Pulmonary artery endothelial cell (primary cell): ENCODE results near the gene NCAPG2. TPM values are rescaled to one million over a fixed set of nuclear protein-coding genes. Genes with fewer than 3 reads are reported as not detected.

Source experiments
- DNase-seq: peaks from one replicate; pipeline ENCODE4 v3.0.0-alpha.2; 2011; ENCODE audit warnings: low read depth, low spot score
- total RNA-seq: library from RNA; depleted of rRNA; stranded (reverse); fragments of >200 nt; gene quantifications from 2 replicates; pipeline ENCODE4 v1.2.3, GENCODE V29; 2014

The NCAPG2 gene
- total RNA-seq, 1 donor from 2014 or later: 27.4 TPM

DNA sequence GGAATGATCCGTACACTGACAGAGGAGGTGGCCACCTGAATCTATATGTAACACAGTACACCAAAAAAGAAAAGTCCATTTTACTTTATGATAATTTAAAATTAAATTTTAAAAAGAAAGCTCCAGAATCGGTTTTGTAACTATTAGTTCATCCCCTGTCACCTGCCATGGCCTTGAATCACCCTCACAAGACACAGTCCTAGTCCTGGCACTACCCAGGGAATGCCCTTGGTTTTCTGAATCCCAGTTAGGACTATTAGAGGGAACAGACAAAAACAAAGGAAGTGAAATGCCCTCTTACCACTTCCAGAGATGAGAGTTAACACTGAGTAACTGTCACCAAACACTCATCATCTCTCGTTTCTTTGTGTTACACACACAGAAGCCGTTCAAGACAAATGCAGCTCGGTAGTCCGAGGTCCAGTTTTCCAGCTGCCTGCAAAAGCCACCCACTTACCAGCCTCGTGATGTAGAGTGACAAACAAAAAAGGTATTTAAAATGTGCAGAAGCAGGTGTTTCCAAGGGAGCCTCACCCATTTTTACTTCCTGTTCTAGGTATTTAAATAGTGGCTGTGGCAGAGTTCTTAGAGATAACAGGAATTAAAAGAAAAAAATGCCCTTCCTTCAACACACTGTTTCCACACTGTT lies 123.0 kb downstream of the NCAPG2 start:
- no peak for DNase-seq

Other genes with a start within 250 kb of the NCAPG2 start
- gene PTPRN2, start 117.0 kb downstream of the NCAPG2 start, total RNA-seq: 0.53 and 0.88 TPM in 2 replicates
- 61.3 and 67.3 TPM in 2 replicates for gene ESYT2, start 124.7 kb upstream of the NCAPG2 start, total RNA-seq
- gene DYNC2I1, start 151.8 kb upstream of the NCAPG2 start, total RNA-seq: 4.1 and 7.4 TPM in 2 replicates